Measurements from ENCODE around the gene IGDCC3.

The IGDCC3 gene

GRCh38 chr15:65285291-65286068 lies 92.3 kb downstream of the IGDCC3 start:
- no peak for DNase-seq

- DNase-seq: no peak
Observed at GRCh38 chr15:65278480-65278879, 99.3 kb downstream of the IGDCC3 start.

All from activated CD4-positive, alpha-beta T cell treated with anti-CD3 and anti-CD28 coated beads, Interleukin-10, Interleukin-2, amounts not matched to agents 100 ng/mL and 50 ng/mL, durations not matched to agents 16 hours and 8 hours (primary cell).